Measurements from ENCODE around the gene TTBK2. TPM values are rescaled to one million over a fixed set of nuclear protein-coding genes. Genes with fewer than 3 reads are reported as not detected.

Gene TTBK2
- total and polyA plus RNA-seq, 4 donors, result 1.0 to 6.4 (median 4.3) TPM

GRCh38 chr15:42836251-42836650, 84.3 kb downstream of the TTBK2 start:
- Histone ChIP-seq H3K4me3 (ENCODE audit: low read depth in 1 of 3, low read length in 3 of 3) (no peak overlapping the region), H3K27ac (ENCODE audit: low read depth in 1 of 2, low read length in 2 of 2) (no peak overlapping the region), H3K9ac (ENCODE audit: low read depth in 1 of 2, low read length in 2 of 2) (no peak overlapping the region), H3K27me3 (ENCODE audit: control insufficient read depth in 4 of 4, insufficient read depth in 4 of 4, low read length in 3 of 4) (no peaks in the 10 kb centered on the region), H3K36me3 (ENCODE audit: control insufficient read depth in 4 of 4, insufficient read depth in 3 of 4, low read depth in 1 of 4, low read length in 3 of 4) (peaks cover 0 to 4% (median 2%) of the 10 kb centered on the region in 4 donors), H3K4me1 (ENCODE audit: control insufficient read depth in 4 of 4, insufficient read depth in 4 of 4, low read length in 3 of 4) (no peaks in the 10 kb centered on the region), H3K9me3 (ENCODE audit: control insufficient read depth in 4 of 4, low read length in 3 of 4) (no peaks in the 10 kb centered on the region)
- WGBS, result 100% methylated on average over 1 of the region's 1 CpG
- no peak for DNase-seq (ENCODE audit: low spot score)
- TF ChIP-seq JUND (IDR thresholded peaks at IDR 0.05) (no peak), FOXA1 (IDR thresholded peaks at IDR 0.05) (no peak), ZBTB33 (IDR thresholded peaks at IDR 0.05) (no peak), EGR1 (IDR thresholded peaks at IDR 0.05; ENCODE audit: low read depth in 2 of 2) (no peak), RAD21 (IDR thresholded peaks at IDR 0.05) (no peak), RXRA (IDR thresholded peaks at IDR 0.05) (no peak), YY1 (IDR thresholded peaks at IDR 0.05) (no peak), CTCF (IDR thresholded peaks at IDR 0.05; ENCODE audit: low read depth, low read length, missing input control) (no peak), ATF3 (IDR thresholded peaks at IDR 0.05) (no peak), TAF1 (conservative IDR thresholded peaks at IDR 0.05) (no peak), NR2F2 (IDR thresholded peaks at IDR 0.05) (no peak)

- Histone ChIP-seq H3K27ac (ENCODE audit: low read depth in 1 of 2, low read length in 2 of 2) (no peak overlapping the region), H3K9me3 (ENCODE audit: control insufficient read depth in 4 of 4, low read length in 3 of 4) (no peaks in the 10 kb centered on the region), H3K27me3 (ENCODE audit: control insufficient read depth in 4 of 4, insufficient read depth in 4 of 4, low read length in 3 of 4) (no peaks in the 10 kb centered on the region), H3K4me1 (ENCODE audit: control insufficient read depth in 4 of 4, insufficient read depth in 4 of 4, low read length in 3 of 4) (no peaks in the 10 kb centered on the region), H3K9ac (ENCODE audit: low read depth in 1 of 2, low read length in 2 of 2) (no peak overlapping the region), H3K36me3 (ENCODE audit: control insufficient read depth in 4 of 4, insufficient read depth in 3 of 4, low read depth in 1 of 4, low read length in 3 of 4) (peaks cover 0 to 4% (median under 1%) of the 10 kb centered on the region in 4 donors), H3K4me3 (ENCODE audit: low read depth in 1 of 3, low read length in 3 of 3) (no peak overlapping the region)
- 99% methylated on average over 5 of the region's 5 CpGs for WGBS
- no peak for DNase-seq (ENCODE audit: low spot score)
- TF ChIP-seq TAF1 (conservative IDR thresholded peaks at IDR 0.05) (no peak), JUND (IDR thresholded peaks at IDR 0.05) (no peak), NR2F2 (IDR thresholded peaks at IDR 0.05) (no peak), FOXA1 (IDR thresholded peaks at IDR 0.05) (no peak), CTCF (IDR thresholded peaks at IDR 0.05; ENCODE audit: low read depth, low read length, missing input control) (no peak), ATF3 (IDR thresholded peaks at IDR 0.05) (no peak), REST (IDR thresholded peaks at IDR 0.05) (no peak), RAD21 (IDR thresholded peaks at IDR 0.05) (no peak), FOXA2 (IDR thresholded peaks at IDR 0.05) (no peak), YY1 (IDR thresholded peaks at IDR 0.05) (no peak), HNF4A (conservative IDR thresholded peaks at IDR 0.05) (no peak), MAX (IDR thresholded peaks at IDR 0.05) (no peak)
Measured at GRCh38 chr15:42832576-42832975, 88.0 kb downstream of the TTBK2 start.

All from liver (tissue), 9 donors.